ENCODE data around the gene BRD7.

BRD7 gene

DNA sequence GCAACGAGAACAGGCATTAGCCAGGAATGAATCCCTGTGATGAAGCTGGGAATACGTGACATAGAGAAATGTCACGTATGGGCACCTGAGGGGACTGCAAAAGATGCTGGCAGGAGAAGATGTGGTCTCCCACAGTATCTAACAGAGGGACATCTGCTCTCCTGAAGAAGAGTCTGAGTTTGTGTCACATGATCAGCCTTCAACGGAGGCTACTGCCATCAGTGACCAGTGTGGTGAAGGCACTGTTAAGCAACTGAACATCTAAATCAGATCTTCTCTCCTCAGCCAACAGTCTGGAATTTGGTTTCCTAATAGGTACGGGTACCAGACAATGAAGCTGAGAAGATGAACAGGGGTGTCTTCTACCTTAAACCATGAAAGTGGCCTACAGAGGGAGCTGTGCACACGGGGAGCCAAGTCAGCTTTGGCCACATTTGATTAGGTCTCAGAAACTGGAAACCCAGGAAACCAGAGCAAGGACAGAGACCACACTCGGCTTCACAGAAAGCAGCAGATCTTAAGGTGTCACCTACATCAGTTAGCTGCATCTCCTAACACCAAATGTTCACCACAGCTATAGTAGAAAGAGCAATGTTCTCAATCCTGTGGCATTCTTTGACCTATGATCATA, 41.8 kb downstream of the BRD7 start:
- H3K27me3 ChIP-seq (ENCODE audit: control insufficient read depth in 3 of 3, insufficient read depth in 3 of 3, low read depth in 1 of 3, low read length in 3 of 3) = no peaks in the 10 kb centered on the region
- WGBS, 2 donors (ENCODE audit: extremely low coverage in 2 of 2, insufficient read length in 2 of 2, insufficient replicate concordance in 1 of 2) = no CpG with 5 or more reads among the region's 7 CpGs
- no peak overlapping the region for H3K14ac ChIP-seq (ENCODE audit: low read length)
- no peak overlapping the region for H3K23ac ChIP-seq (ENCODE audit: low read depth, low read length, poor library complexity)
- peak; percentile 8 for DNase-seq (ENCODE audit: low spot score)
- no peak overlapping the region for H4K8ac ChIP-seq (ENCODE audit: low read depth, low read length)
- H3K4me2 ChIP-seq (ENCODE audit: insufficient read depth, low read length, poor library complexity, severe bottlenecking) = no peak overlapping the region
- no peak overlapping the region for H4K91ac ChIP-seq (ENCODE audit: low read depth, low read length, poor library complexity)
- peaks cover 29 to 97% of the 10 kb centered on the region in 2 donors for H3K36me3 ChIP-seq (replicated peaks in 1 of 2; ENCODE audit: control insufficient read depth in 2 of 2, insufficient read depth in 2 of 2, low read length in 2 of 2)
- no peak overlapping the region for H2BK15ac ChIP-seq (ENCODE audit: low read length)
- no peak overlapping the region for H2AK5ac ChIP-seq (ENCODE audit: low read depth, low read length)
- H3K18ac ChIP-seq (ENCODE audit: low read length) = no peak overlapping the region
- no peak overlapping the region for H2BK12ac ChIP-seq (ENCODE audit: low read length)
- H2BK120ac ChIP-seq (ENCODE audit: low read depth, low read length) = no peak overlapping the region
- H3K4ac ChIP-seq (ENCODE audit: low read length) = no peak overlapping the region
- no peak overlapping the region for H3K27ac ChIP-seq (replicated peaks; ENCODE audit: low read length)
- H3K79me1 ChIP-seq (ENCODE audit: low read depth, low read length) = no peaks in the 10 kb centered on the region
- no peak overlapping the region for H3K4me3 ChIP-seq (ENCODE audit: low read length in 2 of 2)
- H2AFZ ChIP-seq (ENCODE audit: low read length) = no peak overlapping the region
- no peak overlapping the region for H2BK5ac ChIP-seq (ENCODE audit: low read length)
- H3K4me1 ChIP-seq (ENCODE audit: control insufficient read depth in 2 of 2, insufficient read depth in 1 of 2, low read depth in 1 of 2, low read length in 2 of 2) = no peaks in the 10 kb centered on the region
- no peaks in the 10 kb centered on the region for H3K9me3 ChIP-seq (replicated peaks in 1 of 2; ENCODE audit: control insufficient read depth in 2 of 2, insufficient read depth in 1 of 2, low read depth in 1 of 2, low read length in 2 of 2)
- no peak overlapping the region for H3K9ac ChIP-seq (ENCODE audit: low read depth, low read length, poor library complexity)

DNA sequence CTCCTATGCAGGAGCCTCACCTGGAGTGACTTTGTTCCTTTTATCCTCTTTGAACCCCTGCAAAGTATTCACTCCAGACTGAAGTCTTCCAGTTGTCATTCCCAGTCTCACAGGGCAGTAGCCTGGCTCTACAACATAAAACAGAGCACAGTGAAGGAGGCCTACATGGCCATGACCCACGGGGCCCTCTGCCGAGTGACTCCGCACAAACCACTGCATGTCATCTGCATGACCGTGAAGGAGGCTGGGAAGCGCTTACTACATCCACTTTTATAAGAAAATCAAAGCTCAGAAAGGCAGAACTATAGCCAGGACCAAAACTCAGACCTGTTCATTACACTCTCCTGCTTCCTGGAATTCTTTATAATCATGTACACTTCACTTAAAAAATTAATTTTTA, 42.5 kb downstream of the BRD7 start:
- Histone ChIP-seq H4K8ac (ENCODE audit: low read depth, low read length) (no peak overlapping the region), H3K9ac (ENCODE audit: low read depth, low read length, poor library complexity) (no peak overlapping the region), H4K91ac (ENCODE audit: low read depth, low read length, poor library complexity) (no peak overlapping the region), H3K27me3 (ENCODE audit: control insufficient read depth in 3 of 3, insufficient read depth in 3 of 3, low read depth in 1 of 3, low read length in 3 of 3) (no peaks in the 10 kb centered on the region), H3K79me1 (ENCODE audit: low read depth, low read length) (no peaks in the 10 kb centered on the region), H3K9me3 (replicated peaks in 1 of 2; ENCODE audit: control insufficient read depth in 2 of 2, insufficient read depth in 1 of 2, low read depth in 1 of 2, low read length in 2 of 2) (no peaks in the 10 kb centered on the region), H2BK120ac (ENCODE audit: low read depth, low read length) (no peak overlapping the region), H3K4me2 (ENCODE audit: insufficient read depth, low read length, poor library complexity, severe bottlenecking) (no peak overlapping the region), H3K4me3 (ENCODE audit: low read length in 2 of 2) (no peak overlapping the region), H3K27ac (replicated peaks; ENCODE audit: low read length) (no peak overlapping the region), H2BK12ac (ENCODE audit: low read length) (no peak overlapping the region), H3K4ac (ENCODE audit: low read length) (no peak overlapping the region), H3K18ac (ENCODE audit: low read length) (no peak overlapping the region), H2AFZ (ENCODE audit: low read length) (no peak overlapping the region), H3K4me1 (ENCODE audit: control insufficient read depth in 2 of 2, insufficient read depth in 1 of 2, low read depth in 1 of 2, low read length in 2 of 2) (no peaks in the 10 kb centered on the region), H3K36me3 (replicated peaks in 1 of 2; ENCODE audit: control insufficient read depth in 2 of 2, insufficient read depth in 2 of 2, low read length in 2 of 2) (peaks cover 29 to 97% of the 10 kb centered on the region in 2 donors), H2BK5ac (ENCODE audit: low read length) (no peak overlapping the region), H3K23ac (ENCODE audit: low read depth, low read length, poor library complexity) (no peak overlapping the region), H3K14ac (ENCODE audit: low read length) (no peak overlapping the region), H2BK15ac (ENCODE audit: low read length) (no peak overlapping the region), H2AK5ac (ENCODE audit: low read depth, low read length) (no peak overlapping the region)
- DNase-seq (ENCODE audit: low spot score) = no peak
- WGBS, 2 donors (ENCODE audit: extremely low coverage in 2 of 2, insufficient read length in 2 of 2, insufficient replicate concordance in 1 of 2) = no CpG with 5 or more reads among the region's 5 CpGs

DNA sequence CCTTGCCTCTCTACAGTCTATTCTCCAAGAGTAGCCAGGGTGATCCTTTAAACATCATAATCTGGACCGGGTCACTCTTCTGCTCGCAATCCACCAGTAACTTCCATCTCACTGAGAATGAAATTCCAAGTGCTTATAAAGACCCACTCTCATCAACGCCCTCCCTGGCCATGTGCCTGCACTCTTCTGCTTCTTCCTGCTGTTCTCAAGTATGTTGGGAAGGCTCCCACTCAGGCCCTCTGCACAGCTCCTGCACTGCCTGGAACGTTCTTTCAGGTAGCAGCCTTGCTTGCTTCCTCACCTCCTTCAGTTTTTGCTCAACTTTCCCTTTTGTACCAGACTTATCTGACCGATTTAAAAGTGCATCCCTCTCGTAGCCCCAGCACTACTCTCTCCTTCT, 44.4 kb downstream of the BRD7 start:
- Histone ChIP-seq H2BK12ac (ENCODE audit: low read length) (no peak overlapping the region), H4K91ac (ENCODE audit: low read depth, low read length, poor library complexity) (no peak overlapping the region), H3K9ac (ENCODE audit: low read depth, low read length, poor library complexity) (no peak overlapping the region), H3K27ac (replicated peaks; ENCODE audit: low read length) (no peak overlapping the region), H3K36me3 (replicated peaks in 1 of 2; ENCODE audit: control insufficient read depth in 2 of 2, insufficient read depth in 2 of 2, low read length in 2 of 2) (peaks cover 36 to 99% of the 10 kb centered on the region in 2 donors), H2AK5ac (ENCODE audit: low read depth, low read length) (no peak overlapping the region), H3K4me3 (ENCODE audit: low read length in 2 of 2) (no peak overlapping the region), H3K4ac (ENCODE audit: low read length) (no peak overlapping the region), H3K18ac (ENCODE audit: low read length) (no peak overlapping the region), H2BK15ac (ENCODE audit: low read length) (no peak overlapping the region), H2BK5ac (ENCODE audit: low read length) (no peak overlapping the region), H4K8ac (ENCODE audit: low read depth, low read length) (no peak overlapping the region), H3K4me1 (ENCODE audit: control insufficient read depth in 2 of 2, insufficient read depth in 1 of 2, low read depth in 1 of 2, low read length in 2 of 2) (no peaks in the 10 kb centered on the region), H3K14ac (ENCODE audit: low read length) (no peak overlapping the region), H3K23ac (ENCODE audit: low read depth, low read length, poor library complexity) (no peak overlapping the region), H3K4me2 (ENCODE audit: insufficient read depth, low read length, poor library complexity, severe bottlenecking) (no peak overlapping the region), H3K79me1 (ENCODE audit: low read depth, low read length) (no peaks in the 10 kb centered on the region), H3K9me3 (replicated peaks in 1 of 2; ENCODE audit: control insufficient read depth in 2 of 2, insufficient read depth in 1 of 2, low read depth in 1 of 2, low read length in 2 of 2) (no peaks in the 10 kb centered on the region), H2AFZ (ENCODE audit: low read length) (no peak overlapping the region), H2BK120ac (ENCODE audit: low read depth, low read length) (no peak overlapping the region), H3K27me3 (ENCODE audit: control insufficient read depth in 3 of 3, insufficient read depth in 3 of 3, low read depth in 1 of 3, low read length in 3 of 3) (no peaks in the 10 kb centered on the region)
- WGBS, 2 donors (ENCODE audit: extremely low coverage in 2 of 2, insufficient read length in 2 of 2, insufficient replicate concordance in 1 of 2) = no CpG with 5 or more reads among the region's 6 CpGs
- DNase-seq (ENCODE audit: low spot score) = no peak

DNA sequence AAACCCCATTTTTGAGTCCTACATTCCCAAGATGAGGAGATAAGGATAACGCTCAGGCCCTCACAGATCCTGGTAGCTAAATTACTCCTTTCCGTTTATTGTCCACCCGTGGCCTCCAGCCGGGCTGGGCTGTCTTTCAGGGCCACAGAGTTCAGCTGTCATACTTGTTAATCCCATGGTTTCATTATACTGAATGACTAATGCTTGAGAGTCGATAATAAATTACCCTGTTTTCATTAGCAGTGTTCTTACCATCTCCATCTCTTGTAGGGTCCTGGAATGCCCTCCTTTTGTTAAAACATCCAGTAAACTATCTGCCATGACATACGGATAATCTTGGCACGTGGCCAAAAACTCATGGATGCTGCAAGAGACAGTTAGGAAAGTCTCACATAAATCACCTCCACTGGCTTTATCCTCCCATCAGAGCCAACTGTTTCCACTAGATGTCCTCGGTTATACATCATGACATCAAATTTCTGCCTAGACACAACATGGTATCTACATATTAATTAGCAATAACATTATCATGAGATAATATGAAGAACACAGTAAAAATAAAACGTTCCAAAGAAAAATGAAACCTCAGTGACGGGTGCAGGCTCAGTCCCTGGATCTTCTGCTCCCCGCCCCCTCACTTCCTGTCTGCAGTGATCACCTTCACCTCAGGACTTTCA, 45.3 kb downstream of the BRD7 start:
- H3K27me3 ChIP-seq (ENCODE audit: control insufficient read depth in 3 of 3, insufficient read depth in 3 of 3, low read depth in 1 of 3, low read length in 3 of 3) = no peaks in the 10 kb centered on the region
- no peaks in the 10 kb centered on the region for H3K4me1 ChIP-seq (ENCODE audit: control insufficient read depth in 2 of 2, insufficient read depth in 1 of 2, low read depth in 1 of 2, low read length in 2 of 2)
- no peak overlapping the region for H3K23ac ChIP-seq (ENCODE audit: low read depth, low read length, poor library complexity)
- no peak overlapping the region for H3K9ac ChIP-seq (ENCODE audit: low read depth, low read length, poor library complexity)
- H4K8ac ChIP-seq (ENCODE audit: low read depth, low read length) = no peak overlapping the region
- H3K14ac ChIP-seq (ENCODE audit: low read length) = no peak overlapping the region
- H4K91ac ChIP-seq (ENCODE audit: low read depth, low read length, poor library complexity) = no peak overlapping the region
- H3K18ac ChIP-seq (ENCODE audit: low read length) = no peak overlapping the region
- H2AK5ac ChIP-seq (ENCODE audit: low read depth, low read length) = no peak overlapping the region
- H3K79me1 ChIP-seq (ENCODE audit: low read depth, low read length) = no peaks in the 10 kb centered on the region
- no peak overlapping the region for H2BK5ac ChIP-seq (ENCODE audit: low read length)
- H3K27ac ChIP-seq (replicated peaks; ENCODE audit: low read length) = no peak overlapping the region
- no peak overlapping the region for H2BK15ac ChIP-seq (ENCODE audit: low read length)
- no peak overlapping the region for H2AFZ ChIP-seq (ENCODE audit: low read length)
- DNase-seq (ENCODE audit: low spot score) = no peak
- no peak overlapping the region for H3K4me3 ChIP-seq (ENCODE audit: low read length in 2 of 2)
- peaks cover 39 to 99% of the 10 kb centered on the region in 2 donors for H3K36me3 ChIP-seq (replicated peaks in 1 of 2; ENCODE audit: control insufficient read depth in 2 of 2, insufficient read depth in 2 of 2, low read length in 2 of 2)
- no CpG with 5 or more reads among the region's 11 CpGs for WGBS, 2 donors (ENCODE audit: extremely low coverage in 2 of 2, insufficient read length in 2 of 2, insufficient replicate concordance in 1 of 2)
- no peak overlapping the region for H3K4me2 ChIP-seq (ENCODE audit: insufficient read depth, low read length, poor library complexity, severe bottlenecking)
- no peak overlapping the region for H2BK120ac ChIP-seq (ENCODE audit: low read depth, low read length)
- no peak overlapping the region for H3K4ac ChIP-seq (ENCODE audit: low read length)
- no peaks in the 10 kb centered on the region for H3K9me3 ChIP-seq (replicated peaks in 1 of 2; ENCODE audit: control insufficient read depth in 2 of 2, insufficient read depth in 1 of 2, low read depth in 1 of 2, low read length in 2 of 2)
- H2BK12ac ChIP-seq (ENCODE audit: low read length) = no peak overlapping the region
